Activated T-helper 17 cell treated with anti-CD3 and anti-CD28 coated beads, Interleukin-2, amount 50 U/mL, for 72 hours (primary cell): ENCODE data around the gene AAK1. TPM values are rescaled to one million over a fixed set of nuclear protein-coding genes. Genes with fewer than 3 reads are reported as not detected.
"Not testable (repeated sequence)": the region's sequence is repeated elsewhere in the genome, so short reads cannot be mapped to it uniquely, and the experiment has no call there.

ENCODE experiments used
- ATAC-seq: fragments of 150-1000 bp; cut with Tn5 transposase; replicated peaks from 2 replicates; pipeline ENCODE4 v1.10.0; 2021; ENCODE audit warnings: mild to moderate bottlenecking, moderate library complexity
- H3K27ac Mint-ChIP-seq: one replicate; pipeline ENCODE4 v1.8.0; 2022; ENCODE audit warnings: mixed read lengths
- H3K27me3 Mint-ChIP-seq: one replicate; pipeline ENCODE4 v1.8.0; 2022; ENCODE audit warnings: mixed read lengths
- H3K36me3 Mint-ChIP-seq: one replicate; pipeline ENCODE4 v1.8.0; 2022; ENCODE audit warnings: low read depth, mild to moderate bottlenecking, mixed read lengths
- H3K4me1 Mint-ChIP-seq: one replicate; pipeline ENCODE4 v1.8.0; 2022; ENCODE audit warnings: mixed read lengths
- H3K4me3 Mint-ChIP-seq: one replicate; pipeline ENCODE4 v1.8.0; 2022; ENCODE audit warnings: mild to moderate bottlenecking, mixed read lengths
- H3K9me3 Mint-ChIP-seq: one replicate; pipeline ENCODE4 v1.8.0; 2022; ENCODE audit warnings: mixed read lengths
- total RNA-seq, 2 donors: library from RNA; stranded (reverse); gene quantifications; one replicate each; pipeline ENCODE4 v1.2.3, GENCODE V29; 2022

The AAK1 gene
- total RNA-seq, 2 donors from 2014 or later = 94.3 to 203 TPM

DNA sequence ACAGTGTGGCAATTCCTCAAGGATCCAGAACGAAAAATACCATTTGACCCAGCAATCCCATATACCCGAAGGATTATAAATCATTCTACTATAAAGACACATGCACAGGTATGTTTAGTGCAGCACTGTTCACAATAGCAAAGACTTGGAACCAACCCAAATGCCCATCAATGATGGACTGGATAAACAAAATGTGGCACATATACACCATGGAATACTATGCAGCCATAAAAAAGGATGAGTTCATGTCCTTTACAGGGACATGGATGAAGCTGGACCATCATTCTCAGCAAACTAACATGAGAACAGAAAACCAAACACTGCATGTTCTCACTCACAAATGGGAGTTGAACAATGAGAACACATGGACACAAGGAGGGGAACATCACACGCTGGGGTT, 29.6 kb upstream of the AAK1 start:
- ATAC-seq, H3K9me3 Mint-ChIP-seq, H3K4me1 Mint-ChIP-seq, H3K27ac Mint-ChIP-seq, H3K27me3 Mint-ChIP-seq, H3K36me3 Mint-ChIP-seq, H3K4me3 Mint-ChIP-seq: not testable (repeated sequence)

DNA sequence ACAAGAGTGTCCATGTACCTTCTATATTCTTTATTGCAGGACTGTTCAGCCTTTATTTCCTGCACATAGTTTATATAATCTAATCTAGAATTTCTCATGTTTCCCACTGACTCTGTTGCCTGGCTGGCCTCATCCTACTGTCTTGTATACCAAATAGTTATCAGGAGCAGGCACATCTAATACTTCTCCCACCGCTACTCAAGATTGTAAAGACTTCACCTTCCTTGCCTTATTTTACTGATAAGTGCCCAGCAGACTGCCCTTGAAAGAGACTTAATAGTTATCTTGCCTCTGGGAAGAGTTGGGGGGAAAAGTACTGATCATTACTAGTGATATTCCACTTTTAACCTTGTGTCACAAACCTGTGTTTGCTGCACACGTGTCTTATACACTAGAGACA, 26.1 kb upstream of the AAK1 start:
- no peaks in the 10 kb centered on the region for H3K27me3 Mint-ChIP-seq
- peaks cover 6% of the 10 kb centered on the region for H3K4me1 Mint-ChIP-seq
- H3K36me3 Mint-ChIP-seq = no peaks in the 10 kb centered on the region
- no peak for ATAC-seq
- H3K4me3 Mint-ChIP-seq = no peak overlapping the region
- H3K27ac Mint-ChIP-seq = no peak overlapping the region
- H3K9me3 Mint-ChIP-seq = no peaks in the 10 kb centered on the region

DNA sequence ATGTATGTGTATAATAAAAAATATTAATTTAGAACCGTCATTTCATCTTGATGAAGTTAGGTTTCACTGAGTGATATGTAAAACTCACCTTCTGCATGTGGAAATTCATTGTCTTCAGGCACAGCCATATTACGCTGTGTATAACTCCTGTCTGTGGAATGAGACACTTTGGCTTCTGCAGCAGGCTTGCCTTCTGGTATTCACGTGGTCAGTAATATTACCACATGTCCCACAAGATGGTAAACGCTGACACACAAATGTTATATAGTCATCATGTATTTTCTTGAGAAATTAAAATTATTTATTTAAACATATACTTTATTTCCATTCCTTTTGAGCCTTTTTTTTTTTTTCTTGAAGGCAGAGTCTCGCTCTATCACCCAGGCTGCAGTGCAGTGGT, 25.1 kb upstream of the AAK1 start:
- Mint-ChIP-seq H3K27ac (no peak overlapping the region), H3K27me3 (no peaks in the 10 kb centered on the region), H3K9me3 (no peaks in the 10 kb centered on the region), H3K4me3 (no peak overlapping the region), H3K4me1 (peaks cover 6% of the 10 kb centered on the region), H3K36me3 (no peaks in the 10 kb centered on the region)
- ATAC-seq = no peak

DNA sequence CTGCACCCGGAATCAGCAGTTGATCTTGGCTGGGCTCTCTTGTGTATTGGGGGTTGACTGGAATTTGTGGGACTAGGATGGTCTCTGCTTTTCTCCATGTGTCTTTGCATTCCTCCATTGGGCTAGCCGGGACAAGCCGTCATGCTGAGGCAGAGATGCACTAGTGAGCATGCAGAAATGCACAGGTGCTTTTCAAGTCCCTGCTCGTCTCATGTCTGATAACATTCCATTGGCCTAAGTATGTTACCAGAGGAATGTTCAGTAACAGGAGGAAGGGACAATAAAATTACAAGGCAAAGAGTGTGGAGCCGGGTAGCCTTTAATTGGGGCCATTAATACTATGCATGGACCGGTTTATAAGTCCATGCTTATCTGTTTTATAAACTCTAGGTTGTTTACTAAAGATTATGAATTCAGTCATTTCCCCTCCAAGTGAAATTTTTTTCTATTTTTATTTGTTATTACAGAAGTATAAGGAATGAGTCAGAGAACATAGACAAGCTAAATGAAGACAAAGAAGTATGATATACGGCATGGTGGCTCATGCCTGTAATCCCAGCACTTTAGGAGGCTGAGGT, 24.4 kb upstream of the AAK1 start:
- no peaks in the 10 kb centered on the region for H3K36me3 Mint-ChIP-seq
- H3K9me3 Mint-ChIP-seq = no peaks in the 10 kb centered on the region
- H3K27ac Mint-ChIP-seq = no peak overlapping the region
- ATAC-seq = no peak
- no peaks in the 10 kb centered on the region for H3K27me3 Mint-ChIP-seq
- H3K4me1 Mint-ChIP-seq = peaks cover 6% of the 10 kb centered on the region
- H3K4me3 Mint-ChIP-seq = no peak overlapping the region

DNA sequence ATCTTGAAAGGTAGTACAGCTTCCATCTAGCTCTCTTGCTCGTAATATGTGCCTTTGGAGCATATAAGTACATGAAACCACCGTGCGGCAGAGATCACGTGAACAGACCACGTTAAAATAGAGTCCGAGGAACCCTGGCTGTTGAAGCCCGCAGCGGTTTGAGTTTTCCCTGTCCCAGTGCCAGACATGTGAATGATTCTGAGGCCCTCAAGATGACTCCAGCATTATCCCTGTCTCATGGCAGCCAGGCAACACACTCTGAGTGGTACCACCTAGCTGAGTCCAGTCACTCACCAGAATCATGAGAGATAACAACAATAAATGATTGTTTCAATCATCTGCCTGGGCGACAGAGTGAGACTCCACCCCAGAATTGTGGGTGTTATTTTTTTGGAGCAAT, 21.6 kb upstream of the AAK1 start:
- Mint-ChIP-seq H3K9me3 (no peaks in the 10 kb centered on the region), H3K27me3 (no peaks in the 10 kb centered on the region), H3K36me3 (no peaks in the 10 kb centered on the region), H3K4me3 (no peak overlapping the region), H3K4me1 (peaks cover 6% of the 10 kb centered on the region), H3K27ac (no peak overlapping the region)
- no peak for ATAC-seq

- Mint-ChIP-seq H3K4me3 (no peak overlapping the region), H3K27me3 (no peaks in the 10 kb centered on the region)
- no peak for ATAC-seq
Measured at GRCh38 chr2:69663860-69664259, 20.3 kb upstream of the AAK1 start.

GRCh38 chr2:69662547-69662946, 19.0 kb upstream of the AAK1 start:
- not testable (repeated sequence) for H3K4me3 Mint-ChIP-seq, ATAC-seq, H3K36me3 Mint-ChIP-seq, H3K9me3 Mint-ChIP-seq, H3K4me1 Mint-ChIP-seq, H3K27ac Mint-ChIP-seq, H3K27me3 Mint-ChIP-seq

More at GRCh38 chr2:69663860-69664259, 20.3 kb upstream of the AAK1 start:
- H3K36me3 Mint-ChIP-seq = no peaks in the 10 kb centered on the region
- H3K27ac Mint-ChIP-seq = no peak overlapping the region
- no peaks in the 10 kb centered on the region for H3K9me3 Mint-ChIP-seq
- H3K4me1 Mint-ChIP-seq = peaks cover 10% of the 10 kb centered on the region

DNA sequence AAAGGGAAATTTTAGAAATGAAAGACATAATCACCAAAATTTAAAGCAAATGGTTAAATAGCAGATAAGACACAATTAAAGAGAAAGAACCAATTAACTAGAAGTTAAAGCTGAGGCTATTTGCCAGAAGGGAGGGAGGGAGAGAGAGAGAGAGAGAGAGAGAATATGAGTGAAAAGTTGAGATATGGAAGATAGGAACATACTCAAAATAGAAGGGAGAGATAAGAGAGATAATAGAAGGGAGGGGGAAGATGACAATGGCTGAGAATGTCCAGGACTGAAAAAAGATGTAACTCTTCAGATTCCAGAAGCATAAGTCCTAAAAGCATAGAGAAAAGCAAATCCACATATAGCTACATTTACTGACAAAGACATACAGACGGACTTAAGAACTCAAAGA, 17.1 kb upstream of the AAK1 start:
- no peaks in the 10 kb centered on the region for H3K9me3 Mint-ChIP-seq

GRCh38 chr2:69659941-69660483, 16.5 kb upstream of the AAK1 start:
- H3K27me3 Mint-ChIP-seq = no peaks in the 10 kb centered on the region
- H3K36me3 Mint-ChIP-seq = no peaks in the 10 kb centered on the region

More for the DNA sequence above, 17.1 kb upstream of the AAK1 start:
- Mint-ChIP-seq H3K27me3 (no peaks in the 10 kb centered on the region), H3K4me1 (peaks cover 7% of the 10 kb centered on the region), H3K4me3 (no peak overlapping the region), H3K27ac (no peak overlapping the region), H3K36me3 (no peaks in the 10 kb centered on the region)
- no peak for ATAC-seq

GRCh38 chr2:69659349-69659748, 15.8 kb upstream of the AAK1 start:
- no peak overlapping the region for H3K4me3 Mint-ChIP-seq
- no peaks in the 10 kb centered on the region for H3K9me3 Mint-ChIP-seq
- peak overlapping the region; percentile 7 for H3K27ac Mint-ChIP-seq
- no peaks in the 10 kb centered on the region for H3K36me3 Mint-ChIP-seq
- no peaks in the 10 kb centered on the region for H3K27me3 Mint-ChIP-seq
- ATAC-seq = no peak
- peaks cover 8% of the 10 kb centered on the region for H3K4me1 Mint-ChIP-seq

More at GRCh38 chr2:69659941-69660483, 16.5 kb upstream of the AAK1 start:
- Mint-ChIP-seq H3K4me1 (peaks cover 8% of the 10 kb centered on the region), H3K27ac (peak overlapping the region; percentile 7), H3K4me3 (no peak overlapping the region), H3K9me3 (no peaks in the 10 kb centered on the region)
- ATAC-seq = no peak

GRCh38 chr2:69652206-69652605, 8.7 kb upstream of the AAK1 start:
- peaks cover 28% of the 10 kb centered on the region for H3K4me1 Mint-ChIP-seq
- peak overlapping the region; percentile 68 for H3K27ac Mint-ChIP-seq
- H3K27me3 Mint-ChIP-seq = no peaks in the 10 kb centered on the region
- H3K4me3 Mint-ChIP-seq = peak overlapping the region; percentile 50
- ATAC-seq = peak; percentile 70
- no peaks in the 10 kb centered on the region for H3K36me3 Mint-ChIP-seq
- H3K9me3 Mint-ChIP-seq = no peaks in the 10 kb centered on the region

GRCh38 chr2:69647196-69647595, 3.7 kb upstream of the AAK1 start:
- not testable (repeated sequence) for ATAC-seq, H3K27me3 Mint-ChIP-seq, H3K27ac Mint-ChIP-seq, H3K9me3 Mint-ChIP-seq
- H3K4me1 Mint-ChIP-seq = peaks cover 43% of the 10 kb centered on the region
- peaks cover 18% of the 10 kb centered on the region for H3K36me3 Mint-ChIP-seq
- peak overlapping the region; percentile 97 for H3K4me3 Mint-ChIP-seq

GRCh38 chr2:69646714-69647113, 3.2 kb upstream of the AAK1 start:
- Mint-ChIP-seq H3K4me1 (peaks cover 40% of the 10 kb centered on the region), H3K9me3 (no peaks in the 10 kb centered on the region), H3K36me3 (peaks cover 23% of the 10 kb centered on the region), H3K4me3 (peak overlapping the region; percentile 97), H3K27me3 (no peaks in the 10 kb centered on the region), H3K27ac (no peak overlapping the region)
- ATAC-seq = no peak

DNA sequence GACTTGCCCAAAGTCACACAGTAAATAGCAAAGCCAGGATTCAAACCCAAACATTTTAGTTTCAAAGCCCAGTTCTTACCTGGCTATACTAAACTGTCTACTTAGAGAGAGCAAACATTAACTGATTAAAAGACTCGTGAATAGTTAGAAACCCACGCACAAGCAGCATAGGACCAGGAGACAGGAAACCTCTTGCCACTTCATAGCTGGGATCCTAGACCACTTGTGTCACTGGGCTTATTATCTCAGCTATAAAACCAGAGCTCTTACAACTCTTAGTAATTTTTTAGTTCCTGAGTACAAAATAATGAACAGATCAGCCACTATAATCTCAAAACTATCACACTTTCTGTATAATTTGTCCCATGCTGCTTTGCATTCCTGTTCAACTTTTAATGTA, 2.4 kb upstream of the AAK1 start:
- peak overlapping the region; percentile 98 for H3K27ac Mint-ChIP-seq

DNA sequence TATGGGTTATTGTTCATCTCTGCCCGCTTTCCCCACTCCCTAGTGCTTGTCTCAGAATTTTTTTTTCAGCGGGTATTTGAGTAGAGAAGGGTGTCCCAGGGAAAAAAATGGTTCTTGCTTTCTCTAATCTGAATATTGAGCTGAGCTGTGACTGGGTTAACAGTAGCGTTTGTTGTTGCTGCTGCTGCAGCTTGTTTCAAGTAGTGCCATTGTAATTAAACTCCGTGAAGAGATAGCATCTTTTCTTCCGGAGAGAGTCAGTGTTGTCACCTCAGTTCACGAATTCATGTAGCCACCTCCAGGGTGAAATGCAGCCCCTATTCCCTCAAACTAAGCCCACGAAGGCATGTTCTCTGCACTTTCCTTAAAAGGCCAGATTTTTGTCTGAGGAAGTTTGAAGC, 1.5 kb upstream of the AAK1 start:
- peak overlapping the region; percentile 98 for H3K27ac Mint-ChIP-seq
- peaks cover 42% of the 10 kb centered on the region for H3K4me1 Mint-ChIP-seq
- no peaks in the 10 kb centered on the region for H3K9me3 Mint-ChIP-seq
- peaks cover 40% of the 10 kb centered on the region for H3K36me3 Mint-ChIP-seq
- peak overlapping the region; percentile 97 for H3K4me3 Mint-ChIP-seq
- no peak for ATAC-seq
- no peaks in the 10 kb centered on the region for H3K27me3 Mint-ChIP-seq

More for the DNA sequence above, 2.4 kb upstream of the AAK1 start:
- no peak for ATAC-seq
- H3K4me3 Mint-ChIP-seq = peak overlapping the region; percentile 97
- peaks cover 35% of the 10 kb centered on the region for H3K4me1 Mint-ChIP-seq
- peaks cover 31% of the 10 kb centered on the region for H3K36me3 Mint-ChIP-seq
- H3K27me3 Mint-ChIP-seq = no peaks in the 10 kb centered on the region
- no peaks in the 10 kb centered on the region for H3K9me3 Mint-ChIP-seq
